Neural cell (in vitro differentiated cells): ENCODE results near the gene RALGPS2.

Experiments used
- CTCF ChIP-seq: fragments of 450-650 bp; IDR thresholded peaks from 2 replicates; pipeline ENCODE4 v1.5.1; 2014; ENCODE audit warnings: antibody characterized with exemption, mild to moderate bottlenecking, moderate library complexity; ENCODE audit not compliant: poor library complexity, severe bottlenecking
- EP300 ChIP-seq: fragments of 450-650 bp; conservative IDR thresholded peaks from 2 replicates; pipeline ENCODE4 v1.6.1; 2014; ENCODE audit warnings: antibody characterized with exemption, mild to moderate bottlenecking, moderate library complexity; ENCODE audit not compliant: poor library complexity, severe bottlenecking
- EZH2 ChIP-seq: fragments of 200-600, 300-800 bp; shearing (Covaris generic), sonication (generic); IDR thresholded peaks from 2 replicates; pipeline ENCODE4 v1.6.1; 2014; ENCODE audit warnings: antibody characterized with exemption, low read length, borderline replicate concordance, mild to moderate bottlenecking; ENCODE audit not compliant: insufficient read depth, poor library complexity, severe bottlenecking
- MXI1 ChIP-seq: fragments of 450-650 bp; conservative IDR thresholded peaks from 2 replicates; pipeline ENCODE4 v1.6.1; 2014; ENCODE audit warnings: antibody characterized with exemption, mild to moderate bottlenecking; ENCODE audit not compliant: poor library complexity, severe bottlenecking
- POLR2AphosphoS5 ChIP-seq: IDR thresholded peaks from 2 replicates; pipeline ENCODE4 v1.6.1; 2012
- RAD21 ChIP-seq: fragments of 450-650 bp; conservative IDR thresholded peaks from 2 replicates; pipeline ENCODE4 v1.6.1; 2014; ENCODE audit warnings: antibody characterized with exemption, mild to moderate bottlenecking, moderate library complexity
- SMC3 ChIP-seq: fragments of 450-650 bp; conservative IDR thresholded peaks from 2 replicates; pipeline ENCODE4 v1.6.1; 2014; ENCODE audit warnings: antibody characterized with exemption, mild to moderate bottlenecking, moderate library complexity; ENCODE audit not compliant: poor library complexity
- TAF1 ChIP-seq: IDR thresholded peaks from 2 replicates; pipeline ENCODE4 v1.6.1; 2012; ENCODE audit warnings: low read depth
- TF ChIP-seq, protein P1 (sequence below): IDR thresholded peaks from 2 replicates; pipeline ENCODE4 v1.6.1; 2012; ENCODE audit warnings: borderline replicate concordance

DNA sequence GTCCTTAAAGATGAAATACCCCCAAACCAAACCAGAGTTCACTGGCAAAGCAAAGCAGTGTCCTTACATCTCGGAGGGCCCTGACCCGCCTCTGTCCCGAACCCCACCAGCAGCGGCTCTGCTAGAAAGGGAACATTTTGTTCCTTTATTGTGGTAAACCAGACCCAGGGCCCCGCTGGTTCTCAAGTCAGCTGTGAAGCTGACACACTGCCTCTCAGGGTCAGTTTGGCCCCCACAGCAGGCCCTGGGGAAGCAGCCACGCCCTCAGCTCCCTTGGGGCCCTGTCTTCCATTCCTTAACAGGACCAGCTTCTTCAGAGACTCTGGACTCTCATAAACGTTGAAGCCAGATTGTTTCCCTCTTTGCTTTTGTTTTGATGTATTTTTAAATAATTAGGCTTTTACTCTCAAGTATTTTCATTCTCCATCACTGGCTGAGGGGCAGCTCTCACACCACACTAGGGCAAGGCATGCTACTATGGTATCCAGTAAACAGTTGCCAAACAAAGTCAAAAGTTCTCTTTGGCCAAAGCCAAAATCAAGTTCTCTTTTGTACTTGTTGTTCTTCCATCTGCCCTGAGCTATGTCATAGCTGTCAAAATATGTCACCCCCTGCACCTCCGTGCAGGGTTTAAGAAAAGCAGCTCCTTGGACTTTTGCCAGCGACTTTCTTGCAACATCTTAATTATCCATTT, 207.0 kb downstream of the RALGPS2 start:
- no peak for TF ChIP-seq CTCF
- no peak for TF ChIP-seq TAF1
- no peak for TF ChIP-seq MXI1
- no peak for TF ChIP-seq EZH2
- TF ChIP-seq POLR2AphosphoS5: no peak
- no peak for TF ChIP-seq EP300
- TF ChIP-seq RAD21: no peak
- TF ChIP-seq SMC3: no peak
- TF ChIP-seq, protein P1, sequence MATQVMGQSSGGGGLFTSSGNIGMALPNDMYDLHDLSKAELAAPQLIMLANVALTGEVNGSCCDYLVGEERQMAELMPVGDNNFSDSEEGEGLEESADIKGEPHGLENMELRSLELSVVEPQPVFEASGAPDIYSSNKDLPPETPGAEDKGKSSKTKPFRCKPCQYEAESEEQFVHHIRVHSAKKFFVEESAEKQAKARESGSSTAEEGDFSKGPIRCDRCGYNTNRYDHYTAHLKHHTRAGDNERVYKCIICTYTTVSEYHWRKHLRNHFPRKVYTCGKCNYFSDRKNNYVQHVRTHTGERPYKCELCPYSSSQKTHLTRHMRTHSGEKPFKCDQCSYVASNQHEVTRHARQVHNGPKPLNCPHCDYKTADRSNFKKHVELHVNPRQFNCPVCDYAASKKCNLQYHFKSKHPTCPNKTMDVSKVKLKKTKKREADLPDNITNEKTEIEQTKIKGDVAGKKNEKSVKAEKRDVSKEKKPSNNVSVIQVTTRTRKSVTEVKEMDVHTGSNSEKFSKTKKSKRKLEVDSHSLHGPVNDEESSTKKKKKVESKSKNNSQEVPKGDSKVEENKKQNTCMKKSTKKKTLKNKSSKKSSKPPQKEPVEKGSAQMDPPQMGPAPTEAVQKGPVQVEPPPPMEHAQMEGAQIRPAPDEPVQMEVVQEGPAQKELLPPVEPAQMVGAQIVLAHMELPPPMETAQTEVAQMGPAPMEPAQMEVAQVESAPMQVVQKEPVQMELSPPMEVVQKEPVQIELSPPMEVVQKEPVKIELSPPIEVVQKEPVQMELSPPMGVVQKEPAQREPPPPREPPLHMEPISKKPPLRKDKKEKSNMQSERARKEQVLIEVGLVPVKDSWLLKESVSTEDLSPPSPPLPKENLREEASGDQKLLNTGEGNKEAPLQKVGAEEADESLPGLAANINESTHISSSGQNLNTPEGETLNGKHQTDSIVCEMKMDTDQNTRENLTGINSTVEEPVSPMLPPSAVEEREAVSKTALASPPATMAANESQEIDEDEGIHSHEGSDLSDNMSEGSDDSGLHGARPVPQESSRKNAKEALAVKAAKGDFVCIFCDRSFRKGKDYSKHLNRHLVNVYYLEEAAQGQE: no peak
